Tibial nerve (tissue), 4 donors: Measurements from ENCODE around the gene PC.

Experiments
- CTCF ChIP-seq, 5 experiments: fragments of 200-600 bp in 3 of 5; fragments of 450-650 bp in 2 of 5; sonication (generic) in 3 of 5; IDR thresholded peaks; one replicate each; pipeline ENCODE4 v1.5.1; 2016 to 2019; ENCODE audit warnings: antibody characterized with exemption in 5 of 5, mild to moderate bottlenecking in 3 of 5, moderate library complexity in 2 of 5
- EP300 ChIP-seq, 2 donors: sonication (generic); formaldehyde crosslinking; IDR thresholded peaks; one replicate each; pipeline ENCODE4 v1.6.1; 2017; ENCODE audit warnings: antibody characterized with exemption in 2 of 2, mild to moderate bottlenecking in 1 of 2
- POLR2A ChIP-seq, 2 donors: fragments of 450-650 bp; IDR thresholded peaks; one replicate each; pipeline ENCODE4 v1.6.1; 2017; ENCODE audit warnings: antibody characterized with exemption in 2 of 2, mild to moderate bottlenecking in 2 of 2, moderate library complexity in 2 of 2

- no peak for TF ChIP-seq POLR2A (IDR thresholded peaks at IDR 0.05)
- TF ChIP-seq CTCF (IDR thresholded peaks at IDR 0.05): no peak
- TF ChIP-seq EP300 (IDR thresholded peaks at IDR 0.05): no peak
These were observed 43.1 kb upstream of the PC start for GRCh38 chr11:67001332-67001731.
